Psoas muscle (tissue), 8 donors: ENCODE results near the gene SPINK5. TPM values are rescaled to one million over a fixed set of nuclear protein-coding genes. Genes with fewer than 3 reads are reported as not detected.

Experiments used
- ATAC-seq, 4 donors: fragments of 200-7000 bp; cut with Tn5 transposase; one replicate each; pipeline ENCODE4 v1.9.1; 2020; ENCODE audit warnings: moderate library complexity in 3 of 4, mild to moderate bottlenecking in 2 of 4
- DNase-seq, 2 donors: peaks; one replicate each; pipeline ENCODE4 v3.0.0-alpha.2; 2020
- H3K27ac ChIP-seq: fragments of 200-600 bp; one replicate; pipeline ENCODE4 v1.8.0; 2022
- H3K27me3 ChIP-seq, 3 donors: fragments of 200-600 bp in 1 of 3; one replicate each; pipeline versions ENCODE4 v1.6.1 to v1.8.0; 2013 to 2022; ENCODE audit warnings: low read length in 2 of 3, mild to moderate bottlenecking in 2 of 3, moderate library complexity in 1 of 3; ENCODE audit not compliant: insufficient read depth in 3 of 3
- H3K36me3 ChIP-seq, 2 donors: fragments of 200-600 bp in 1 of 2; one replicate each; pipeline versions ENCODE4 v1.6.1 to v1.8.0; 2013 to 2022; ENCODE audit warnings: low read depth in 1 of 2, mild to moderate bottlenecking in 1 of 2, moderate library complexity in 1 of 2; ENCODE audit not compliant: insufficient read depth in 1 of 2
- H3K4me1 ChIP-seq: fragments of 200-600 bp; one replicate; pipeline ENCODE4 v1.8.0; 2022
- H3K4me3 ChIP-seq: fragments of 200-600 bp; one replicate; pipeline ENCODE4 v1.8.0; 2022; ENCODE audit warnings: mild to moderate bottlenecking
- H3K9me3 ChIP-seq: fragments of 200-600 bp; one replicate; pipeline ENCODE4 v1.8.0; 2022
- WGBS, 3 donors: extraction: QIAGEN DNeasy Blood & Tissue Kit; methylation state at CpG; one replicate each; pipeline versions ENCODE4 v1.1.6 to v1.1.7; 2013; 5-methylcytosine and 5-hydroxymethylcytosine counted together
- intact Hi-C, 2 donors: fragments of 100-400 bp; cut with DNase I; formaldehyde crosslinking; loops; one replicate each; pipeline versions ENCODE4 v1.11.0 to v1.14.2; 2022
- polyA plus RNA-seq, 3 donors: library from polyadenylated mRNA; stranded (reverse); fragments of 200-250 nt; gene quantifications; one replicate each; pipeline ENCODE4 v1.2.3, GENCODE V29; 2013
- total RNA-seq, 4 donors: library from RNA; stranded (reverse); fragmentation: NEBNext Ultra II Directional in 2 of 4; extraction: Animal tissue kit (Norgen Biotek cat#: 25700) in 2 of 4; gene quantifications; one replicate each; pipeline versions ENCODE4 v1.2.1 to v1.2.4, GENCODE V29; 2021 to 2023
- TF ChIP-seq, protein P1 (sequence below): fragments of 200-600 bp; IDR thresholded peaks from one replicate; pipeline ENCODE4 v1.8.0; 2022; ENCODE audit warnings: antibody characterized with exemption
- donor health status: healthy with polysubstance abuse.
- donor health status: DM: no; HTN: no; CAD: no; lungs with moderate emphysema.
- donor health status: Bipolar disorder and iron deficiency.
- donor health status: healthy.
- donor health status: DM: yes; HTN: yes; CAD: no.
- donor health status: DM: no; HTN: no; CAD: no.
- donor health status: DM: no; HTN: no; CAD: no.
- donor health status: DM: yes; HTN: yes; CAD: no.

SPINK5 gene
- total and polyA plus RNA-seq, 7 donors, result 0.05 to 0.90 (median 0.29) TPM; not detected in 1

DNA sequence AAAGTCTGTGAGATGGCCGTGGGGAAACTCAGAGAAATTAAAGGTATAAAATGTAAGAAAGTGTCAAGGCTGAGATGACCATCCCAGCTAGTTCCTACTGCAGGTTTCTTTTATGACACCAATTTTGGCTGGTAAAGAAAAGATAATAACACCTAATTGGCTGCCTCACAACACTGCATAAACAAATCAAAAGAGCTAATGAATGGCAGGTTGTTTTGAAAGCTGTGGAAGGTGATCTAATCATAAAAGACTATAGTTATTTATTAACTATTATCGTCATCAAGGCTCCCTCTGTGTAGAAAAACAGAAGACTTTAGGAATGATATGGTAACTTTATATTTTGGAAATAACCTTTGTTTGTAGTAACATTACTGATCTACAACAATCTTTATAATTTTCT lies 3.5 kb upstream of the SPINK5 start:
- no peaks in the 10 kb centered on the region for H3K4me1 ChIP-seq
- H3K27ac ChIP-seq, result no peak overlapping the region
- H3K27me3 ChIP-seq, result no peaks in the 10 kb centered on the region
- WGBS, 3 donors, result 36 to 45% (median 40%) methylated on average over 2 of the region's 2 CpGs
- H3K36me3 ChIP-seq, result no peaks in the 10 kb centered on the region
- ATAC-seq, result no peak
- no peak overlapping the region for H3K4me3 ChIP-seq
- no peak for DNase-seq
- TF ChIP-seq, protein P1, sequence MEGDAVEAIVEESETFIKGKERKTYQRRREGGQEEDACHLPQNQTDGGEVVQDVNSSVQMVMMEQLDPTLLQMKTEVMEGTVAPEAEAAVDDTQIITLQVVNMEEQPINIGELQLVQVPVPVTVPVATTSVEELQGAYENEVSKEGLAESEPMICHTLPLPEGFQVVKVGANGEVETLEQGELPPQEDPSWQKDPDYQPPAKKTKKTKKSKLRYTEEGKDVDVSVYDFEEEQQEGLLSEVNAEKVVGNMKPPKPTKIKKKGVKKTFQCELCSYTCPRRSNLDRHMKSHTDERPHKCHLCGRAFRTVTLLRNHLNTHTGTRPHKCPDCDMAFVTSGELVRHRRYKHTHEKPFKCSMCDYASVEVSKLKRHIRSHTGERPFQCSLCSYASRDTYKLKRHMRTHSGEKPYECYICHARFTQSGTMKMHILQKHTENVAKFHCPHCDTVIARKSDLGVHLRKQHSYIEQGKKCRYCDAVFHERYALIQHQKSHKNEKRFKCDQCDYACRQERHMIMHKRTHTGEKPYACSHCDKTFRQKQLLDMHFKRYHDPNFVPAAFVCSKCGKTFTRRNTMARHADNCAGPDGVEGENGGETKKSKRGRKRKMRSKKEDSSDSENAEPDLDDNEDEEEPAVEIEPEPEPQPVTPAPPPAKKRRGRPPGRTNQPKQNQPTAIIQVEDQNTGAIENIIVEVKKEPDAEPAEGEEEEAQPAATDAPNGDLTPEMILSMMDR, result no peak
- intact Hi-C loops, result no loop called here
- H3K9me3 ChIP-seq, result peaks cover 8% of the 10 kb centered on the region

DNA sequence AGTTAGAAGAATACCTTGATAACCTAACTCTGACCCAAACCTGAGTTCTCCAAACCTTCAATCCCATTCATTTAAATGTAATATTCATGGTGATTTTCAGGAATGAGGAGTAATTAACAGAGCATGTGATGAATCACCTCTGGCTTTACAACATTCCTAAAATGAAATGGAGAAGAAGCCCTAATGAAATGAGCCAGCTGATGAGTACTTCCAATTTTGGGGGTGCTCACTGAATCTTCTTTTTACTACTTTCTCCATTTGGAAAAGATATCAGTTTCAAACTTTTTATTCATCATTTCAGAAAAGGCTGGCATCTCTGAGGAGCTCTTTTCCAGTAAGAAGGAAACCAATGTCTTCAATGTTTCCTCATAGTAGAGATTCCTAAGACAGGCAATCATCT lies 2.9 kb upstream of the SPINK5 start:
- no peaks in the 10 kb centered on the region for H3K27me3 ChIP-seq
- no peak overlapping the region for H3K27ac ChIP-seq
- intact Hi-C loops, result no loop called here
- TF ChIP-seq, protein P1, result no peak
- DNase-seq (no peak), ATAC-seq (no peak)
- no peaks in the 10 kb centered on the region for H3K36me3 ChIP-seq
- H3K4me3 ChIP-seq, result no peak overlapping the region
- peaks cover 5% of the 10 kb centered on the region for H3K9me3 ChIP-seq
- no peaks in the 10 kb centered on the region for H3K4me1 ChIP-seq

DNA sequence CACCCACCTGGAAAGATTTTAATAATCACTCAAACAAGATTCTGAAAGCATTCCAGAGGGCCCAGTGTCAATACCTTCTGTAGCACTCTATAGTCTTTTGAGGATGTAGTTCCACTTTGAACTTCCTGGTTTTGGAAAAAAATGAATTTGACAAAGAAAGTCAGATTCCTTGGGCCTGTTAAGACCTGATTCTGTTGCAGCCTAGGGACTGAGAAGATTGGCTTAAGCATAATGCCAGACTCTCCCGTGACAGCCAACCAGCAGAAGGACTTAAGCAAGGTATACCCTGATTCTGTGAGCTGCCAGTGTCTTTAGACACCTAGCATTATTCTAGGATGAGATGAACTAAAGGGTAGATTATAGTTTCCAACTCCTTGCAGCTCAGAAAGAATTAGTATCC lies 6.8 kb downstream of the SPINK5 start:
- intact Hi-C loops, result no loop called here
- no peak overlapping the region for H3K4me3 ChIP-seq
- H3K4me1 ChIP-seq, result no peaks in the 10 kb centered on the region
- no peaks in the 10 kb centered on the region for H3K36me3 ChIP-seq
- H3K9me3 ChIP-seq, result no peaks in the 10 kb centered on the region
- no peak for DNase-seq
- TF ChIP-seq, protein P1, result no peak
- H3K27me3 ChIP-seq, result no peaks in the 10 kb centered on the region
- ATAC-seq, result no peak
- H3K27ac ChIP-seq, result no peak overlapping the region
- WGBS, 3 donors, result 38 to 55% (median 48%) methylated on average over 1 of the region's 1 CpG

DNA sequence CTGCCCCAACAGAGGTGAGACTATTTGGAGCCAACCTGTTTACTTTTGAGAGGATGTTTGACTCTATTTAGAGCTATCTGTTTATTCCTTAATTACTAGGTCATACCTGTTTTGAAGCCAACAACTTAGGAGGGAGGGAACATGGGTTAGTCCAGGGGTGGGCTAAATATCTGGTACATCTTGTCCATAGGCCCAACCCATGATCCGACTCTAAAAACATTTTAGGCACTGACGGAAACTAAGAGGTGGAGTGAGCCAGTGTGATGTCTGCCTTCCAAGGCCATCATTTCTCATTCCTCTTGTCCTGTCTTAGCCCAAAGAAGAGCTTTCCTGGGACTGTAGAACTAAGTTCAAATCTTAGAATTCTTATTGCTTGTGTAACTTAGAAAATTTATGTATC lies 8.4 kb downstream of the SPINK5 start:
- Histone ChIP-seq H3K4me1 (no peaks in the 10 kb centered on the region), H3K27ac (no peak overlapping the region), H3K4me3 (no peak overlapping the region), H3K36me3 (no peaks in the 10 kb centered on the region), H3K9me3 (no peaks in the 10 kb centered on the region), H3K27me3 (no peaks in the 10 kb centered on the region)
- WGBS, 3 donors, result 86 to 87% (median 87%) methylated on average over 2 of the region's 2 CpGs
- DNase-seq (no peak), ATAC-seq (no peak)
- TF ChIP-seq, protein P1, result no peak
- intact Hi-C loops, result no loop called here

DNA sequence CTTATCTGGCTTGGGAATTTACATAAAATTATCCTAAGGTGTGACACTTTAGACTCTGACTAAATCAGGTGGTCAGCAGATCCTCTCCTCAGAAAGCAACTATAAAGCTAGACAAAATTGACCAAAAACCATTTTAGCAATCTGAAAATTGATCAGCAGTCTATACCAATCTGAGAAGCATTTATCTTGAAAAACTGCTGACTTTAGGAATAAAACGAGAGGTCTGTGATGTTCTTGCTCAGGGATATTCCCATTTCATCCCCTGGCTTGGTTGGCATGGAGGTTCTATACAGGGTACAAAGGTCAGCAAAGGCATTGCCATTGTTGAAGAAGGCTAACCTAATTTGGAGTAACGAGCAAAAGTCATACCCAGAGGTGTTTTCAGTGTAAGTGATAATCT lies 11.7 kb downstream of the SPINK5 start:
- TF ChIP-seq, protein P1, result no peak
- no peak overlapping the region for H3K4me3 ChIP-seq
- no peaks in the 10 kb centered on the region for H3K27me3 ChIP-seq
- no peaks in the 10 kb centered on the region for H3K4me1 ChIP-seq
- WGBS, 3 donors, result 68 to 71% (median 71%) methylated on average over 2 of the region's 2 CpGs
- no peak overlapping the region for H3K27ac ChIP-seq
- no peaks in the 10 kb centered on the region for H3K36me3 ChIP-seq
- DNase-seq (no peak), ATAC-seq (no peak)
- H3K9me3 ChIP-seq, result no peaks in the 10 kb centered on the region
- intact Hi-C loops, result no loop called here
